HEK293T (cell line): ENCODE measurements around the gene PFDN1.

ENCODE experiments used
- ARNT ChIP-seq: fragments of 450-650 bp; IDR thresholded peaks from 2 replicates; pipeline ENCODE4 v1.6.1; 2017; ENCODE audit warnings: mild to moderate bottlenecking
- BHLHE40 ChIP-seq: fragments of 450-650 bp; IDR thresholded peaks from 2 replicates; pipeline ENCODE4 v1.6.1; 2016; ENCODE audit warnings: mild to moderate bottlenecking, moderate library complexity, borderline replicate concordance
- CTBP1 ChIP-seq: fragments of 450-650 bp; IDR thresholded peaks from 2 replicates; pipeline ENCODE4 v1.6.1; 2016; ENCODE audit warnings: borderline replicate concordance
- ELF4 ChIP-seq: fragments of 450-650 bp; IDR thresholded peaks from 2 replicates; pipeline ENCODE4 v1.6.1; 2017; ENCODE audit warnings: antibody characterized with exemption
- FOXA1 ChIP-seq: fragments of 450-650 bp; IDR thresholded peaks from 2 replicates; pipeline ENCODE4 v1.6.1; 2016; ENCODE audit warnings: mild to moderate bottlenecking
- FOXK2 ChIP-seq: fragments of 450-650 bp; IDR thresholded peaks from 2 replicates; pipeline ENCODE4 v1.6.1; 2016; ENCODE audit warnings: mild to moderate bottlenecking
- FOXM1 ChIP-seq: fragments of 450-650 bp; IDR thresholded peaks from 2 replicates; pipeline ENCODE4 v1.6.1; 2017; ENCODE audit warnings: mild to moderate bottlenecking, borderline replicate concordance
- HDGF ChIP-seq: fragments of 450-650 bp; IDR thresholded peaks from 2 replicates; pipeline ENCODE4 v1.6.1; 2017; ENCODE audit warnings: antibody characterized with exemption, borderline replicate concordance
- LEF1 ChIP-seq: fragments of 450-650 bp; IDR thresholded peaks from 2 replicates; pipeline ENCODE4 v1.6.1; 2017; ENCODE audit warnings: mild to moderate bottlenecking, borderline replicate concordance
- SP1 ChIP-seq: fragments of 450-650 bp; IDR thresholded peaks from 2 replicates; pipeline ENCODE4 v1.6.1; 2017
- SUZ12 ChIP-seq: fragments of 450-650 bp; IDR thresholded peaks from 2 replicates; pipeline ENCODE4 v1.6.1; 2016; ENCODE audit warnings: mild to moderate bottlenecking
- TARDBP ChIP-seq: fragments of 450-650 bp; IDR thresholded peaks from 2 replicates; pipeline ENCODE4 v1.6.1; 2016
- ZNF384 ChIP-seq: fragments of 450-650 bp; IDR thresholded peaks from 2 replicates; pipeline ENCODE4 v1.6.1; 2016
- TF ChIP-seq, protein P1 (sequence below): fragments of 450-650 bp; IDR thresholded peaks from 2 replicates; pipeline ENCODE4 v1.6.1; 2016

DNA sequence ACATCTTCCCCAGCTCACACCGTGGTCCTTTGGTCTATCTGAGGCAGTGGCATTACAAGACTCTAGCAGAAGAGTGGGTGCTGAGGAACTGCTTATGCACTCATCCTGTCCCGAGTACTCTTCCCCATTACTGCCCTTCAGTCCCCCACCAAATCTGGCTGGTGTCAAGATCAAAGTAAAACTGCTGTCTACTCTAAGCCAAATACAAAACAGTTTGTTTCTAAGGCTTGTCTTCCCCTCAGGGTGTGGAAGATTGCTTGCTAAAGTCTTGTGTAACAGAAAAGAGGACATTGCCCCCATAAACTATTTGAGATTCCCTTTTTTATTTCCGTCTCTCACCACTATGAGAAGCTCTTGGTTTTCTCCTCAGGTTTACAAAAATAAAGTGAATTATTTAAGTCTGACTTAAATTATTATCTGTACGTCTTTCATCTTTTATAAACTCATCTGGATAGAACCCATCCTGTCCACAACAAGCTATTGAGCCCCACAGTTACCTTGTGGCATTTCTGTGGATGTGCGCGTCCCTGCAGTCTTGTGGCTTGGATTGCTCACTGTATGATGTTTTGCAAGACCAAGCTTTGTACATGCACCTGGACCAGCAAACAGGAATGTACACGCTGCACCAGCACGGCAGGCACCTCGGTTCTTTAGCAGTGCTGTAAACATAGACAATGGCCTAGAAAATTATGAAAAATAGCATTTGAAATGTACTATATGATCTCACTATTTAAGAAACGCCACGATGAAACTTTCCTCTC, 66.9 kb downstream of the PFDN1 start:
- no peak for TF ChIP-seq HDGF
- no peak for TF ChIP-seq TARDBP
- TF ChIP-seq ELF4 = no peak
- TF ChIP-seq FOXA1 = no peak
- TF ChIP-seq SUZ12 = no peak
- TF ChIP-seq CTBP1 = no peak
- TF ChIP-seq, protein P1, sequence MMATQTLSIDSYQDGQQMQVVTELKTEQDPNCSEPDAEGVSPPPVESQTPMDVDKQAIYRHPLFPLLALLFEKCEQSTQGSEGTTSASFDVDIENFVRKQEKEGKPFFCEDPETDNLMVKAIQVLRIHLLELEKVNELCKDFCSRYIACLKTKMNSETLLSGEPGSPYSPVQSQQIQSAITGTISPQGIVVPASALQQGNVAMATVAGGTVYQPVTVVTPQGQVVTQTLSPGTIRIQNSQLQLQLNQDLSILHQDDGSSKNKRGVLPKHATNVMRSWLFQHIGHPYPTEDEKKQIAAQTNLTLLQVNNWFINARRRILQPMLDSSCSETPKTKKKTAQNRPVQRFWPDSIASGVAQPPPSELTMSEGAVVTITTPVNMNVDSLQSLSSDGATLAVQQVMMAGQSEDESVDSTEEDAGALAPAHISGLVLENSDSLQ = no peak
- TF ChIP-seq ZNF384 = no peak
- TF ChIP-seq FOXK2 = no peak
- no peak for TF ChIP-seq FOXM1
- TF ChIP-seq BHLHE40 = no peak
- TF ChIP-seq SP1 = no peak
- TF ChIP-seq ARNT = no peak
- no peak for TF ChIP-seq LEF1
